ENCODE measurements around the gene CSRP1.

- TF ChIP-seq CTCF (IDR thresholded peaks at IDR 0.05; ENCODE audit: poor library complexity, severe bottlenecking) = no peak
- TF ChIP-seq MXI1 (conservative IDR thresholded peaks at IDR 0.05; ENCODE audit: poor library complexity, severe bottlenecking) = no peak
These were observed 8.9 kb downstream of the CSRP1 start for GRCh38 chr1:201497935-201498509.
